HEK293T (cell line): Measurements from ENCODE around the gene CFAP100.

Source experiments
- ARNT ChIP-seq: fragments of 450-650 bp; IDR thresholded peaks from 2 replicates; pipeline ENCODE4 v1.6.1; 2017; ENCODE audit warnings: mild to moderate bottlenecking
- BHLHE40 ChIP-seq: fragments of 450-650 bp; IDR thresholded peaks from 2 replicates; pipeline ENCODE4 v1.6.1; 2016; ENCODE audit warnings: mild to moderate bottlenecking, moderate library complexity, borderline replicate concordance
- FOXK2 ChIP-seq: fragments of 450-650 bp; IDR thresholded peaks from 2 replicates; pipeline ENCODE4 v1.6.1; 2016; ENCODE audit warnings: mild to moderate bottlenecking
- FOXM1 ChIP-seq: fragments of 450-650 bp; IDR thresholded peaks from 2 replicates; pipeline ENCODE4 v1.6.1; 2017; ENCODE audit warnings: mild to moderate bottlenecking, borderline replicate concordance
- NFRKB ChIP-seq: fragments of 450-650 bp; IDR thresholded peaks from 2 replicates; pipeline ENCODE4 v1.6.1; 2016; ENCODE audit warnings: mild to moderate bottlenecking, moderate library complexity
- SP1 ChIP-seq: fragments of 450-650 bp; IDR thresholded peaks from 2 replicates; pipeline ENCODE4 v1.6.1; 2017
- SUZ12 ChIP-seq: fragments of 450-650 bp; IDR thresholded peaks from 2 replicates; pipeline ENCODE4 v1.6.1; 2016; ENCODE audit warnings: mild to moderate bottlenecking
- ZNF384 ChIP-seq: fragments of 450-650 bp; IDR thresholded peaks from 2 replicates; pipeline ENCODE4 v1.6.1; 2016

GRCh38 chr3:126459763-126460127 lies 65.0 kb downstream of the CFAP100 start:
- no peak for TF ChIP-seq ARNT
- TF ChIP-seq SP1, result no peak
- TF ChIP-seq SUZ12, result no peak
- no peak for TF ChIP-seq BHLHE40
- TF ChIP-seq FOXM1, result no peak
- no peak for TF ChIP-seq FOXK2
- no peak for TF ChIP-seq NFRKB
- TF ChIP-seq ZNF384, result no peak
